Measurements from ENCODE around the gene SORT1. TPM values are rescaled to one million over a fixed set of nuclear protein-coding genes. Genes with fewer than 3 reads are reported as not detected.
"Not testable (repeated sequence)": the region's sequence is repeated elsewhere in the genome, so short reads cannot be mapped to it uniquely, and the experiment has no call there.

SORT1 gene
- total RNA-seq, 4 donors from 2014 or later, result 37.0 to 69.6 (median 44.7) TPM

- no peak overlapping the region for H3K4me3 ChIP-seq
- peaks cover 0 to 31% (median 6%) of the 10 kb centered on the region in 3 donors for H3K4me1 ChIP-seq
- H3K36me3 ChIP-seq, result peaks cover 0 to 21% (median 0%) of the 10 kb centered on the region in 3 donors
- no peak for DNase-seq
- 54 to 58% methylated on average over 14 of the region's 14 CpGs for WGBS, 2 donors
- H3K27me3 ChIP-seq, result no peaks in the 10 kb centered on the region
- no peaks in the 10 kb centered on the region for H3K9me3 ChIP-seq
- peak overlapping the region in 3 of 4 donors; percentile 70 to 76 (median 71) for H3K27ac ChIP-seq
- intact Hi-C loops (cut with DNase I), result no loop called here
- TF ChIP-seq POLR2A (IDR thresholded peaks at IDR 0.05), result no peak
- TF ChIP-seq, protein P1, sequence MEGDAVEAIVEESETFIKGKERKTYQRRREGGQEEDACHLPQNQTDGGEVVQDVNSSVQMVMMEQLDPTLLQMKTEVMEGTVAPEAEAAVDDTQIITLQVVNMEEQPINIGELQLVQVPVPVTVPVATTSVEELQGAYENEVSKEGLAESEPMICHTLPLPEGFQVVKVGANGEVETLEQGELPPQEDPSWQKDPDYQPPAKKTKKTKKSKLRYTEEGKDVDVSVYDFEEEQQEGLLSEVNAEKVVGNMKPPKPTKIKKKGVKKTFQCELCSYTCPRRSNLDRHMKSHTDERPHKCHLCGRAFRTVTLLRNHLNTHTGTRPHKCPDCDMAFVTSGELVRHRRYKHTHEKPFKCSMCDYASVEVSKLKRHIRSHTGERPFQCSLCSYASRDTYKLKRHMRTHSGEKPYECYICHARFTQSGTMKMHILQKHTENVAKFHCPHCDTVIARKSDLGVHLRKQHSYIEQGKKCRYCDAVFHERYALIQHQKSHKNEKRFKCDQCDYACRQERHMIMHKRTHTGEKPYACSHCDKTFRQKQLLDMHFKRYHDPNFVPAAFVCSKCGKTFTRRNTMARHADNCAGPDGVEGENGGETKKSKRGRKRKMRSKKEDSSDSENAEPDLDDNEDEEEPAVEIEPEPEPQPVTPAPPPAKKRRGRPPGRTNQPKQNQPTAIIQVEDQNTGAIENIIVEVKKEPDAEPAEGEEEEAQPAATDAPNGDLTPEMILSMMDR (IDR thresholded peaks at IDR 0.05), result no peak
Observed at GRCh38 chr1:109307274-109308021, 90.3 kb downstream of the SORT1 start.

DNA sequence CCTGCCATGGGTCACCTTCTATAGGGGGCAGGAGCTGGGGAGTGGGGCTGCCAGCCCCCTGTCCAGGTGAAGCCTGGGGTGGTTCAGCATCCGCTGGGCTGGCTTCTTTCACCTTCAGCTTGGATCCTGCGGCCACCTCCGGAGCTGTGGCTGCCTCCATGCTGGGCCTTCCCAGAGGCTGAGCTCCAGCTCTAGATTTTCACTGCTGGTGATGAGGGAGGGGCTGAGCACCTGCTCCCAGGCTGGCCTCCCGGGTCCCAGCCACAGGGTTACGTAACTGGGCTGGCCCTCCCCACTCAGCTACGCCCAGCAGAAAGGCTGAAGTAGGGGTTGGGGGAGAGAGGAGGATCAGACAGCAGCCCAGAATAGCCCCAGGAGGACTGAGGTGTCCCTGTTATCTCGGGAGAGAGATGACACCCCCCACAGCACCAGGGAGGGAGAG lies 90.9 kb downstream of the SORT1 start, which contains the start of gene MYBPHL:
TSS of gene MYBPHL (minus strand) at position 180 of the 442 bp plus-strand sequence. CDS start at position 160, 20 bp downstream.
- WGBS, 2 donors, result 60 to 63% methylated on average over 1 of the region's 7 CpGs
- H3K27ac ChIP-seq, result peak within 1 kb of the TSS in 3 of 4 donors; percentile 70 to 76 (median 71)
- no peak for DNase-seq
- intact Hi-C loops (cut with DNase I), result no loop called here
- H3K4me3 ChIP-seq, result no peak within 1 kb of the TSS
- H3K36me3 ChIP-seq, result peaks cover 0 to 15% (median 0%) of the 10 kb centered on the region in 3 donors
- H3K9me3 ChIP-seq, result no peaks in the 10 kb centered on the region
- H3K4me1 ChIP-seq, result peaks cover 0 to 31% (median 6%) of the 10 kb centered on the region in 3 donors
- TF ChIP-seq POLR2A (IDR thresholded peaks at IDR 0.05), result no peak
- TF ChIP-seq, protein P1 (IDR thresholded peaks at IDR 0.05), result no peak
- no peaks in the 10 kb centered on the region for H3K27me3 ChIP-seq

DNA sequence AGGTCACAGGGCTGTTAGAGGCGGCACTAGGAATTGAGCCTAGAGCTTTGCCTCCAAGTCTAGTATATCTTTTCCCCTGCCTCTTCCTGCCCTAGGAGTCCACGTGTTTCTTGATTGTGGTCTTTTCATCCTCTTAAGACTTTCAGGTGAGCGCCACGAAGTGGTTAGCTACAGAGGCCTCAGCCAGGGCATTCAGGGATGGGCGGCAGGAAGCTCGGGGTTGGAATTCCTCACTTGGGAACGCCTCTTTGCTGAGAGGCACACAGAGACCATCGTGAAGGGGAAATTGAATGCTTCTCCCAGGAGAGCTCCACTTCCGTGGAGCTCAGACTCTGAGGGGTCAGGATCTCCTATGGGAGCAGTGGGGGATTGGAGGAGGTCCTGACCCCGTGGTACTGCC lies 91.7 kb downstream of the SORT1 start:
- H3K36me3 ChIP-seq, result not testable (repeated sequence)

DNA sequence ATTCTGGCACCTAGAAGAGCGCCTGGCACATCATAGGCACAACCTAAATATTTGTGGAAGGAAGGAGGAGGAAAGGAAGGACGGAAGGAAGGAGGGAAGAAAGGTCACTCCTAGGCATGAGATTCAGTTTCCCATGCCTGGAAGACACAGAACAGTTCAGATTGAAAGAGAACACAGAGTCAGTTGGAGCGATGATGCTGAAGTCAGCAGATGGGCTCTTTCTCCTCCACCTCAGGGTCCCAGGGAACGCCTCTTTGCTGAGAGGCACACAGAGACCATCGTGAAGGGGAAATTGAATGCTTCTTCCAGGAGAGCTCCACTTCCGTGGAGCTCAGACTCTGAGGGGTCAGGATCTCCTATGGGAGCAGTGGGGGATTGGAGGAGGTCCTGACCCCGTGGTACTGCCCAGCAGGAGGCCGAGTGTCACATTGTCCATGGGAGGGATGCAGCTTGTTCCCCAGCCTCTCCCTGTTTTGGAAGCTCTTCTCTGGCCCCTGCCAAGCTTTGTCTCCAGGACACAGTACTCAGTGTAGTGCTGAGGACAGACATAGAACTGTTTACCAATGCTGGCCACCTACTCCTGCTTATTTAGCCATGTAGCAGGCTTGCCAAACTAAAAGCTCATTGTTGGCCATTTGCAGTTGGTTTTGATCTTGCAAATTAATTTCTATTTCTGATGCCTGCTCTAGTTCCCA lies 93.3 kb downstream of the SORT1 start:
- no peaks in the 10 kb centered on the region for H3K9me3 ChIP-seq
- no peaks in the 10 kb centered on the region for H3K36me3 ChIP-seq
- no peaks in the 10 kb centered on the region for H3K27me3 ChIP-seq
- peaks cover 0 to 40% (median 10%) of the 10 kb centered on the region in 3 donors for H3K4me1 ChIP-seq
- no peak overlapping the region for H3K4me3 ChIP-seq
- TF ChIP-seq, protein P1 (IDR thresholded peaks at IDR 0.05), result no peak
- no peak for TF ChIP-seq POLR2A (IDR thresholded peaks at IDR 0.05)
- peak overlapping the region in 3 of 4 donors; percentile 67 to 71 (median 70) for H3K27ac ChIP-seq
- no peak for DNase-seq
- intact Hi-C loops (cut with DNase I), result no loop called here
- 59 to 72% methylated on average over 6 to 8 of the region's 8 CpGs for WGBS, 2 donors

More for the DNA sequence above, 91.7 kb downstream of the SORT1 start:
- DNase-seq; H3K27me3 ChIP-seq; intact Hi-C loops (cut with DNase I); H3K4me3 ChIP-seq; H3K9me3 ChIP-seq: not testable (repeated sequence)
- WGBS, 2 donors, result 52 to 53% methylated on average over 3 to 7 of the region's 10 CpGs
- H3K27ac ChIP-seq, result peak overlapping the region in 3 of 4 donors; percentile 70 to 76 (median 71)
- peaks cover 0 to 31% (median 6%) of the 10 kb centered on the region in 3 donors for H3K4me1 ChIP-seq

DNA sequence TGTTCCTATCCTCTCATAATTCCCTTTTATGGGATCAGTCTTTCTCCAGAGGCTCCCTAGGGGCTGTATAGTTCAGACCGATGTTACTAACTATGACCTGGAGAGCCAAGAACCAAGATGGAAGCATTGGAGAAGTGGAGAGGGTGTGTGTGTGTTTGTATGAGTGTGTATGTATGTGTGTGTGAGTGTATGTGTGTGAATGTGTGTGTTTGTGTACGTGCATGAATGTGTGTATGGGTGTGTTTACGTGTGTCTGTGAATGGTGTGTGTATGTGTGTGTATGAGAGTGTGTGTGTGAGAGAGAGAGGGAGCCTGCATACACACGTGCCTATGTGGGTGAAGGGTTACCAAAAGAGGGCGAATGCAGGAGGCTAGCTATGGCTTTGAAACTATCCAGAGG lies 95.8 kb downstream of the SORT1 start:
- 75 to 82% methylated on average over 5 of the region's 5 CpGs for WGBS, 2 donors
- H3K4me1 ChIP-seq, result peaks cover 0 to 46% (median 16%) of the 10 kb centered on the region in 3 donors
- intact Hi-C loops (cut with DNase I), result no loop called here

More for the DNA sequence above, 95.8 kb downstream of the SORT1 start:
- H3K27ac ChIP-seq, result no peak overlapping the region
- TF ChIP-seq, protein P1 (IDR thresholded peaks at IDR 0.05), result no peak
- no peak for TF ChIP-seq POLR2A (IDR thresholded peaks at IDR 0.05)
- no peaks in the 10 kb centered on the region for H3K9me3 ChIP-seq
- no peaks in the 10 kb centered on the region for H3K36me3 ChIP-seq
- H3K27me3 ChIP-seq, result no peaks in the 10 kb centered on the region
- no peak overlapping the region for H3K4me3 ChIP-seq
- DNase-seq, result no peak
